ENCODE measurements around the gene RASSF4. TPM values are rescaled to one million over a fixed set of nuclear protein-coding genes. Genes with fewer than 3 reads are reported as not detected.

RASSF4 gene
- total and polyA plus RNA-seq, 9 of the 15 experiments (the other 6 are each of a cell fraction or from before 2014, with no cell fraction given) = 0.01 to 0.62 (median 0.11) TPM; not detected in 3

DNA sequence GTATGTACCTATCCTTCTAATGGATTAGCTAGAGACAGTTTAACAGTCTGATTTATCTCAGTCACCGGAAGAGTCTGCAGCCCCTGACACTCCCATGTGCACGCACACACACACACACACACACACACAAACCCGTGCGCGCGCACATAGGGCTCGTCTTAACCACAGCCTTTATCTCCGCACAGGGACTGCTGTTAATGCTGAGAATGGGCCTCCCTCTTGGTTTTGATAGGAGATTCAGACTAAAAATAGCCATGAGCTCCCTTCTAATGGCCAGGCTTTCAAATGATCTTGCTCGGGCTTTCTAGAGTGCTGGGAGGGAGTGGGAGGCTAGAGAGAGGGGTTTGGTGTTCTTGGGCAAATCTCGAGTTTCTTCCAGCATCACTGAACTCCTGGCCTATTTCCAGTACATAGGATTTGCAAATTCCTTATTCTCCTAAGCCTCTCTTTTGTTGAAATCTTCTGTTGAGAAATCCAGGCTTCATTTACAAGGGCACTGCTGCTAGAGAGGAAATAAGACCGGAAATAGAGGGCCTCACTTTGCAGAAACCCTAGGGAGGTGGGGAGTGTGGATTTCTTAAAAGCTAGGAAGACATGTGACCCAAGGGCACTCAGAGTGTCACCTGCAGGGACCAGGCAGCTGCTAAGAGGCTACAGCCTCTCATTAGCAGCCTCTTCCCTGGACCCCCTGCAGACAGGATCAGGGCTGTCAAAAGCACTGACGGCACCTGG is 46.1 kb upstream of the RASSF4 start (continued):
- TF ChIP-seq, protein P1, sequence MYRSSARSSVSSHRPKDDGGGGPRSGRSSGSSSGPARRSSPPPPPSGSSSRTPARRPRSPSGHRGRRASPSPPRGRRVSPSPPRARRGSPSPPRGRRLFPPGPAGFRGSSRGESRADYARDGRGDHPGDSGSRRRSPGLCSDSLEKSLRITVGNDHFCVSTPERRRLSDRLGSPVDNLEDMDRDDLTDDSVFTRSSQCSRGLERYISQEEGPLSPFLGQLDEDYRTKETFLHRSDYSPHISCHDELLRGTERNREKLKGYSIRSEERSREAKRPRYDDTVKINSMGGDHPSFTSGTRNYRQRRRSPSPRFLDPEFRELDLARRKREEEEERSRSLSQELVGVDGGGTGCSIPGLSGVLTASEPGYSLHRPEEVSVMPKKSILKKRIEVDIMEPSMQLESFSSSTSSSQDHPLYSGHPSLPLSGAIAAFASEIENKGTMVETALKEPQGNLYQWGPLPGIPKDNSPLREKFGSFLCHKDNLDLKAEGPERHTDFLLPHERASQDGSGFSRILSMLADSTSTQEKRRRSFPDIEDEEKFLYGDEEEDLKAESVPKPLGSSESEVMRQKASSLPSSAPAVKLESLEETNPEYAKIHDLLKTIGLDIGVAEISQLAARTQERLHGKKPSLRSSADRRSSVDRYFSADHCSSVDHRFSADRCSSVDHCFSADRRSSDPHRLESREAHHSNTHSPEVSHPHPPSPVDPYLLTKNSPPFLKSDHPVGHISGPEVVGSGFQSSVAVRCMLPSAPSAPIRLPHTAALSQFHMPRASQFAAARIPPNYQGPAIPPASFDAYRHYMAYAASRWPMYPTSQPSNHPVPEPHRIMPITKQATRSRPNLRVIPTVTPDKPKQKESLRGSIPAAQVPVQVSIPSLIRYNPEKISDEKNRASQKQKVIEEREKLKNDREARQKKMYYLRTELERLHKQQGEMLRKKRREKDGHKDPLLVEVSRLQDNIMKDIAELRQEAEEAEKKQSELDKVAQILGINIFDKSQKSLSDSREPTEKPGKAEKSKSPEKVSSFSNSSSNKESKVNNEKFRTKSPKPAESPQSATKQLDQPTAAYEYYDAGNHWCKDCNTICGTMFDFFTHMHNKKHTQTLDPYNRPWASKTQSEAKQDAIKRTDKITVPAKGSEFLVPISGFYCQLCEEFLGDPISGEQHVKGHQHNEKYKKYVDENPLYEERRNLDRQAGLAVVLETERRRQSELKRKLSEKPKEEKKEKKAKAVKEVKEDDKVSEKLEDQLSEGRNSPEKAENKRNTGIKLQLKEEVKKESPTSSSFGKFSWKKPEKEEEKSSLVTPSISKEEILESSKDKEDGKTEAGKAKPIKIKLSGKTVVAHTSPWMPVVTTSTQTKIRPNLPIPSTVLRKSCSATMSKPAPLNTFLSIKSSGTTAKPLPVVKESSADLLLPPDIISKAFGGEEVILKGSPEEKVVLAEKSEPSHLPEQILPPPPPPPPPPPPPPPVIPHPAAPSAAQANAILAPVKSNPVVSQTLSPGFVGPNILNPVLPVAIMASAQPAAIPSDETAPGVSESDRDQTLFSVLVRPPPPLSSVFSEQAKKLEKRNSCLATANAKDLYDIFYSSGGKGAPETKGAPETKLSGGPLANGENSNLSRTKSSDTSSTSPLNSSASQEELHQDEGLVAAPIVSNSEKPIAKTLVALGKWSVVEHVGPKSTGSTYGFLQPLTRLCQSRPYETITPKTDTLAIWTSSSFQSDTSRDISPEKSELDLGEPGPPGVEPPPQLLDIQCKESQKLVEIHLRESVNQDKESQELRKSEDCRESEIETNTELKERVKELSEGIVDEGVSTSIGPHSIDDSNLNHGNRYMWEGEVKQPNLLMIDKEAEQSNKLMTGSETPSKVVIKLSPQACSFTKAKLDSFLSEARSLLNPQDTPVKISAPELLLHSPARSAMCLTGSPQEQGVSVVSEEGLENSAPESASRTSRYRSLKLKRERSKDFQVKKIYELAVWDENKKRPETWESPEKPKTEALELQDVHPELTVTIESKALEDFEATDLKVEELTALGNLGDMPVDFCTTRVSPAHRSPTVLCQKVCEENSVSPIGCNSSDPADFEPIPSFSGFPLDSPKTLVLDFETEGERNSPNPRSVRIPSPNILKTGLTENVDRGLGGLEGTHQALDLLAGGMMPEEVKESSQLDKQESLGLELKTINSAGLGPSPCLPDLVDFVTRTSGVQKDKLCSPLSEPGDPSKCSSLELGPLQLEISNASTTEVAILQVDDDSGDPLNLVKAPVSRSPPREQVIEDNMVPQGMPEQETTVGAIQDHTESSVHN (IDR thresholded peaks at IDR 0.05; ENCODE audit: borderline replicate concordance in 1 of 2, low read depth in 1 of 2) = peak in 1 of 2 experiments; percentile 46; a peak in 1 of 4 replicates
- TF ChIP-seq ZBTB17 (CRISPR knock-in tag; IDR thresholded peaks at IDR 0.05) (peak; percentile 17; the same call in 1 of the 2 replicates), ARNT (IDR thresholded peaks at IDR 0.05) (peak; percentile 84; a peak in 3 of 4 replicates), OTX1 (CRISPR knock-in tag; IDR thresholded peaks at IDR 0.05) (peak; percentile 85; the same call in 1 of the 2 replicates), ZNF408 (CRISPR knock-in tag; IDR thresholded peaks at IDR 0.05; ENCODE audit: low read depth) (no peak), CBFB (CRISPR knock-in tag; IDR thresholded peaks at IDR 0.05) (peak; percentile 91)
- TF ChIP-seq, protein P2, sequence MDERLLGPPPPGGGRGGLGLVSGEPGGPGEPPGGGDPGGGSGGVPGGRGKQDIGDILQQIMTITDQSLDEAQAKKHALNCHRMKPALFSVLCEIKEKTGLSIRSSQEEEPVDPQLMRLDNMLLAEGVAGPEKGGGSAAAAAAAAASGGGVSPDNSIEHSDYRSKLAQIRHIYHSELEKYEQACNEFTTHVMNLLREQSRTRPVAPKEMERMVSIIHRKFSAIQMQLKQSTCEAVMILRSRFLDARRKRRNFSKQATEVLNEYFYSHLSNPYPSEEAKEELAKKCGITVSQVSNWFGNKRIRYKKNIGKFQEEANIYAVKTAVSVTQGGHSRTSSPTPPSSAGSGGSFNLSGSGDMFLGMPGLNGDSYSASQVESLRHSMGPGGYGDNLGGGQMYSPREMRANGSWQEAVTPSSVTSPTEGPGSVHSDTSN (CRISPR knock-in tag; IDR thresholded peaks at IDR 0.05; ENCODE audit: low read depth) = no peak
- TF ChIP-seq, protein P2 (tag; conservative IDR thresholded peaks at IDR 0.05; ENCODE audit: low read depth) = peak; percentile 80
- TF ChIP-seq, protein P3, sequence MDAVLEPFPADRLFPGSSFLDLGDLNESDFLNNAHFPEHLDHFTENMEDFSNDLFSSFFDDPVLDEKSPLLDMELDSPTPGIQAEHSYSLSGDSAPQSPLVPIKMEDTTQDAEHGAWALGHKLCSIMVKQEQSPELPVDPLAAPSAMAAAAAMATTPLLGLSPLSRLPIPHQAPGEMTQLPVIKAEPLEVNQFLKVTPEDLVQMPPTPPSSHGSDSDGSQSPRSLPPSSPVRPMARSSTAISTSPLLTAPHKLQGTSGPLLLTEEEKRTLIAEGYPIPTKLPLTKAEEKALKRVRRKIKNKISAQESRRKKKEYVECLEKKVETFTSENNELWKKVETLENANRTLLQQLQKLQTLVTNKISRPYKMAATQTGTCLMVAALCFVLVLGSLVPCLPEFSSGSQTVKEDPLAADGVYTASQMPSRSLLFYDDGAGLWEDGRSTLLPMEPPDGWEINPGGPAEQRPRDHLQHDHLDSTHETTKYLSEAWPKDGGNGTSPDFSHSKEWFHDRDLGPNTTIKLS (IDR thresholded peaks at IDR 0.05; ENCODE audit: borderline replicate concordance, low read depth) = no peak
